T-helper 2 cell treated with Interferon-gamma antibody and Interleukin-4, amounts not matched to agents 5 μg/mL and 100 μg/mL, for 36 hours (primary cell): ENCODE measurements around the gene NPIPA5.
"Not testable (repeated sequence)": the region's sequence is repeated elsewhere in the genome, so short reads cannot be mapped to it uniquely, and the experiment has no call there.

Experiments used
- DNase-seq: peaks from one replicate; pipeline ENCODE4 v3.0.0; 2021; ENCODE audit warnings: low spot score
- H3K27ac Mint-ChIP-seq: one replicate; pipeline ENCODE4 v1.8.0; 2021; ENCODE audit warnings: mild to moderate bottlenecking, mixed read lengths
- H3K27me3 Mint-ChIP-seq: one replicate; pipeline ENCODE4 v1.8.0; 2021; ENCODE audit warnings: low read depth, mixed read lengths
- H3K36me3 Mint-ChIP-seq: one replicate; pipeline ENCODE4 v1.8.0; 2021; ENCODE audit warnings: low read depth, mixed read lengths
- H3K4me1 Mint-ChIP-seq: one replicate; pipeline ENCODE4 v1.8.0; 2021; ENCODE audit warnings: low read depth, mixed read lengths
- H3K4me3 Mint-ChIP-seq: one replicate; pipeline ENCODE4 v1.8.0; 2022; ENCODE audit warnings: mild to moderate bottlenecking, moderate library complexity, mixed read lengths
- H3K9me3 Mint-ChIP-seq: one replicate; pipeline ENCODE4 v1.8.0; 2021; ENCODE audit warnings: mixed read lengths

The NPIPA5 gene

DNA sequence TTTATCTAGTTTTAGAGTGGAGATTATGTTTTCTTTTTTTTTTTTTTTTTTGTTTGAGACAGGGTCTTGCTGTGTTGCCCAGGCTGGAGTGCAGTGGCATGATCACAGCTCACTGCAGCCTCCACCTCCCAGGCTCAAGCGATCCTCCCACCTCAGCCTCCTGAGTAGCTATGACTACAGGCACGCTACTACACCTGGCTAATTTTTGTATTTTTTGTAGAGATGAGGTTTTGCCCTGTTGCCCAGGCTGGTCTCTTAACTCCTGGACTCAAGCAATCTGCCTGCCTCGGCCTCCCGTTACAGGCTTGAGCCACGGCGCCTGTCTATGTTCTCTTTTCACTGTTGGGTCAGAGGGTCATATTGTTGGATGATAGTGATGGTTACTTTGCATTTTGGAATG, 22.2 kb upstream of the NPIPA5 start:
- H3K36me3 Mint-ChIP-seq, H3K27ac Mint-ChIP-seq, H3K4me3 Mint-ChIP-seq, H3K4me1 Mint-ChIP-seq, DNase-seq, H3K9me3 Mint-ChIP-seq: not testable (repeated sequence)
- H3K27me3 Mint-ChIP-seq = peaks cover 13% of the 10 kb centered on the region

DNA sequence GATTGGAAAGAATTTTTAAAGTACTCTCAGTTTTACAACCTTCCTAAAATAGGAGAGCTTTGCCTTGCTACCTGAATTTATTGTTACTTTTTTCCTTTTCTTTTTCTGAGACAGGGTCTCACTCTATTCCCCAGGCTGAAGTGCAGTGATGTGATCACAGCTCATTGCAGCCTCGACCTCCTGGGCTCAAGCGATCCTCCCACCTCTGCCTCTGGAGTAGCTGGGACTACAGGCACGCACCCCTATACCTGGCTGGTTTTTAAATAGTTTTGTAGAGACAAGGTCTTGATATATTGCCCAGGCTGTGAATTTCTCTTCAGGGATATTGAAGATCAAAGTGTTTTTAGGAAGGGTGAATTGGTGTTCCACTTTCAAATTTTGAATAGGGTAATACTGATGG, 21.2 kb upstream of the NPIPA5 start:
- no peak for DNase-seq
- Mint-ChIP-seq H3K27ac (no peak overlapping the region), H3K4me3 (no peak overlapping the region), H3K36me3 (no peaks in the 10 kb centered on the region), H3K9me3 (no peaks in the 10 kb centered on the region), H3K27me3 (peaks cover 20% of the 10 kb centered on the region), H3K4me1 (no peaks in the 10 kb centered on the region)

DNA sequence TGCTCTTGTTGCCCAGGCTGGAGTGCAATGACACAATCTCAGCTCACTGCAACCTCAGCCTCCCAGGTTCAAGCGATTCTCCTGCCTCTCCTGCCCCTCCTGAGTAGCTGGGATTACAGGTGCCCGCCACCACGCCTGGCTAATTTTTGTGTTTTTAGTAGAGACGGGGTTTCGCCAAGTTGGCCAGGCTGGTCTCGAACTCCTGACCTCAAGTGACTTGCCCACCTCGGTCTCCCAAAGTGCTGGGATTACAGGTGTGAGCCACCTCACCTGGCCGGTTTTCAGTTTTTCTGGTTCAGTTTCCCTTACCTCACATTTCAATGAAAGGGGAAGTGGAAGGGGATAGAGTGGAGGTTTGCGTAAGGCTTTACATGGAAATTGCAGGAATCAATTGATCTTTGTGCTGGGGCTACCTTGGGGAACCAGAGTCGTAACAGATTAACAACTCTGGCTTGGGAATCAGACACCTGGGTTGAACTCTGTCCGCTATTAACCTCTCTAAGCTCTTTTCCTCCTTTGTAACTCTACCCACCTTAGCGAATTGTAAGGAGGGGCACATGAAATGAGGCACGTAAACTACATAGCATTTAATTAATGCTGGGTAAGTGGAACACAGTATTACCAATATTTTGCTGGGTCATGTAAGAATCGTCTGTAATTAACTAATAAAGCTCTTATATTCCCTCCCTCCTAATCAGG, 20.7 kb upstream of the NPIPA5 start:
- Mint-ChIP-seq H3K27ac (no peak overlapping the region), H3K9me3 (no peaks in the 10 kb centered on the region), H3K4me1 (no peaks in the 10 kb centered on the region), H3K4me3 (no peak overlapping the region), H3K27me3 (peaks cover 24% of the 10 kb centered on the region), H3K36me3 (no peaks in the 10 kb centered on the region)
- no peak for DNase-seq

DNA sequence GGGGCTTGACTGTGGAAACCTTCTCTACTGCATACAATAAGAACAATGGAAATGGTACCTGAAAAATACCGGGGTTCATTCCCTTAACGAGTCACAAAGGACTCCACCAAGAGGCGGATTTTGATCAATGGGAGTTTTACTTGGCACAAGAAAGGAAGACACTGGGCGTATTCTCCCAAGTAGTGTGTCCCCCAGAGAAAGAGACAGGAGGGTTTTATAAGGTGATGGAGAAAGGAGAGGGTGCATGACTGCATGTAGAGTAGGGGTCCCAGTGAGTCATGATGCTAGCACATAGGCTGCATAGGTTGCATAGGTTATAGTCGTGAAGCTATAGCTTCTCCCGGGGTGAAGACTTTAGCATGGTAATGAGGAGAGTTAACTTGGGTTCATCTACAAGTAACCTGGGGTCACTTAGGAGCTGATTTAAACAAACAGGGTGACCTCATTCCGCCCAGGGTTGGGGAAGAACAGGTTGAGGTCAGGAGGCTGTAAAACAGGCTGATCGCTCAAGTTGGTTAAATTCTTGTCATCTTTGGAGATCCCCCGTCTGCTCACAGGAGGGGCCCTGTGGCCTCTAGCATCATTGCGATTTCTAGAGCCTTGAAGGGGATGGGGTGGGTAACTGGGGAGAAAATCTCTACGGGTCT, 19.0 kb upstream of the NPIPA5 start:
- Mint-ChIP-seq H3K4me1 (no peaks in the 10 kb centered on the region), H3K27me3 (peaks cover 28% of the 10 kb centered on the region), H3K9me3 (no peaks in the 10 kb centered on the region), H3K36me3 (no peaks in the 10 kb centered on the region), H3K4me3 (no peak overlapping the region), H3K27ac (no peak overlapping the region)
- DNase-seq = no peak

DNA sequence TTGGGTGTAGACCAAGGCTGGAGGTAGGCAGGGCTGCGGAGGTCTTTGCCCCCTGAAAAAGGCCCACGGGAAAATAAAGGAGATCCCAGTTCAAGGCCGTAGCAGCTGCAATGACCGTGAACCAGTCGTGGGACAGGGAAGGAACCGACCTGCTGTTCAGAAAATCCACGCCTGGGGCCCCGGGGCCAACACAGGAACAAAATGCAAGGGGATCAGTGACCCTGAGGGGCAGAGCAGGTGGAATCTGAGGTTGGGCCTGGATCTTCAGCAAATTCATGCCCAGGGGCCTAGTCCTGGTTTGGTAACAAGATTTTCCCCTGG, 18.4 kb upstream of the NPIPA5 start:
- not testable (repeated sequence) for H3K9me3 Mint-ChIP-seq, DNase-seq, H3K27ac Mint-ChIP-seq, H3K36me3 Mint-ChIP-seq, H3K4me1 Mint-ChIP-seq, H3K4me3 Mint-ChIP-seq
- H3K27me3 Mint-ChIP-seq = peaks cover 28% of the 10 kb centered on the region

DNA sequence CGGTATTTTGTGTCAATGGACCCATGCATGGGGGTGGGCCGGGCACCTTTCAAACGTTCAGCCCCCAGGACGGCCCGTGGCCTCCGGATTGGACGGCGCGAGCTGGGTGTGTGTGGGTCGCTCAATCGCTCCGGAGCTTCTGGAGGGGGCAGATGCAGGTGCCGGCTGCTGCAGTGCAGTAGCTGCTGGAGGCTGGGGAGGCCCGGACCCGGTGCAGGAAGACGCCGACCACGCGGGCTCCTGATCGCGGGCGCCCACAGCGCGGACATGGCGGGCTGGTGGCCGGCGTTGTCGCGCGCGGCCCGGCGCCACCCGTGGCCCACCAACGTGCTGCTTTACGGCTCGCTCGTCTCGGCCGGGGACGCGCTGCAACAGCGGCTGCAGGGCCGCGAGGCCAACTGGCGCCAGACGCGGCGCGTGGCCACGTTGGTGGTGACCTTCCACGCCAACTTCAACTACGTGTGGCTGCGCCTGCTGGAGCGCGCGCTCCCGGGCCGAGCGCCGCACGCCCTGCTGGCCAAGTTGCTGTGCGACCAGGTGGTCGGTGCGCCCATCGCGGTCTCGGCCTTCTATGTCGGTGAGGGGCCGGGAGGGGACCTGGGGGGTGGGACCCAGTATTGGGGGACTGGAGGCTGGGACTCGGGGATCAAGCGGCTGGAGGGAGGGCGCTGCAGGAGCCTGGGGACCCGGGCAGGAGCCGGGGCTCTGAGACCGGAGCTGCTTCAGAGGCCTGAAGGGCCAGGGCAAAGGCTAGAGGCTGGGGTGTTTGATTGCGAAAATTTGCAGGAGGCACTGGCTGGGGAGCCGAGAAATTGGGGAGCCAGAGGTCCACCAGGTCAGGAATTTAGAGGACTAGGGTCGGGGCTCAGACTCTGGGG, 17.8 kb upstream of the NPIPA5 start, which contains the start of gene MPV17L:
Gene MPV17L, plus strand, starts transcription at position 124 of the 878 bp plus-strand sequence. Its CDS starts 144 bp downstream, at position 268.
- peaks cover 28% of the 10 kb centered on the region for H3K27me3 Mint-ChIP-seq
- H3K27ac Mint-ChIP-seq, H3K4me3 Mint-ChIP-seq, H3K36me3 Mint-ChIP-seq, H3K9me3 Mint-ChIP-seq, H3K4me1 Mint-ChIP-seq, DNase-seq: not testable (repeated sequence)

DNA sequence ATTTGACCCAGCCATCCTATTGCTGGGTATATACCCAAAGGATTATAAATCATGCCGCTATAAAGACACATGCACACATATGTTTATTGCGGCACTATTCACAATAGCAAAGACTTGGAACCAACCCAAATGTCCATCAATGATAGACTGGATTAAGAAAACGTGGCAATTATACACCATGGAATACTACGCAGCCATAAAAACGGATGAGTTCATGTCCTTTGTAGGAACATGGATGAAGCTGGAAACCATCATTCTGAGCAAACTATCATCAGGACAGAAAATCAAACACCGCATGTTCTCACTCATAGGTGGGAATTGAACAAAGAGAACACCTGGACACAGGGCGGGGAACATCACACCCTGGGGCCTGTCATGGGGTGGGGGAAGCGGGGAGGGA, 14.9 kb upstream of the NPIPA5 start:
- not testable (repeated sequence) for H3K27ac Mint-ChIP-seq, H3K4me3 Mint-ChIP-seq

DNA sequence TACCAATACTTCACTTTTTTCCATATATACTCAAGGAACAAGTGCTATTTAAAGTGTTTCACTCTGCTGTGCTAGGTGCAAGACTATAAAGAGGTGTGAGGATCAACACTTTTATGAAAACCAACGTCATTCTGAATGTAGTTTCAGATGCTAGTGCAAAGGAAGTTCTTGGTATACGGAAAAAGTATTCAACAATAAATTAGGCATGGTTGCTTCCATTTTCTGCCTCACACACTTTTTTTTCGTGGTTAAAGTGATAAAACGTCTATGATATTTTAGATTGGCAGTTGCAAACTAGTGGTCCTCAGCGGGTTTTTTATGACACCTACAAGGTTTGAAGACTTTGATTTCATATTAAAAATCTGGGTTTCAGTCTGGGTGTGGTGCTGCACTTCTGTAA, 11.8 kb upstream of the NPIPA5 start:
- not testable (repeated sequence) for H3K4me3 Mint-ChIP-seq, H3K36me3 Mint-ChIP-seq, H3K9me3 Mint-ChIP-seq, H3K27ac Mint-ChIP-seq, DNase-seq, H3K4me1 Mint-ChIP-seq
- H3K27me3 Mint-ChIP-seq = peaks cover 12% of the 10 kb centered on the region

More for the DNA sequence above, 14.9 kb upstream of the NPIPA5 start:
- not testable (repeated sequence) for H3K9me3 Mint-ChIP-seq, H3K4me1 Mint-ChIP-seq, DNase-seq, H3K36me3 Mint-ChIP-seq
- H3K27me3 Mint-ChIP-seq = peaks cover 26% of the 10 kb centered on the region

DNA sequence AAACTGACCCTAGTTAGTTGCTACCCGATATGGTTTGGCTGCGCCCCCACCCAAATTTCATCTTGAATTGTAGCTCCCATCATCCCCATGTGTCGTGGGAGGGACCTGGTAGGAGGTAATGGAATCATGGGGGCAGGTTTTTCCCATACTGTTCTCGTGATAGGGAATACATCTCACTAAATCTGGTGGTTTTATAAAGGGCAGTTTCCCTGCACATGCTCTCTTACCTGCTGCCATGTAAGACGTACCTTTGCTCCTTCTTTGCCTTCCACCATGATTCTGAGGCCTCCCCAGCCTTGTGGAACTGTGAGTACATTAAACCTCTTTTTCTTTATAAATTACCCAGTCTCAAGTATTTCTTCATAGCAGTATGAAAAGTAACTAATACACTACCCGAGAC, 10.0 kb upstream of the NPIPA5 start:
- not testable (repeated sequence) for H3K27me3 Mint-ChIP-seq, H3K36me3 Mint-ChIP-seq, H3K27ac Mint-ChIP-seq, H3K4me3 Mint-ChIP-seq, H3K4me1 Mint-ChIP-seq, H3K9me3 Mint-ChIP-seq, DNase-seq

DNA sequence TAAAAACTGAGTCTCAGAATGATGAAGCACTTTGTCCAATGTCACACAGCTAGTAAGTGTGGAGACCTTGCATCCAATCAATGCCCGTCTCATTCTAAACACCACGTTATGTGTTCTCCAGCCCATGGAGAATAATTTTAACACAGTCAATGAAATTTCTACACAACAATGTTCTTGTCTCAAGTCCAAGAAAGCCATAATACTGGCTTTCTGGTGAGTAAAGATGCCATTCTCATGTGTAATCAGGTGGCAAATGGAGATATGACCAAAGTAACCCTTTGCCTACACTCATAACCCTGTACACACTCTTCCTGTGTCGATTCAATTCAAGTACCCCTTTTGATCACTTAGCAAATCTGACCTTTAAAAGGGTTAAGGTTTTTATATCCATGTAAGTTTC, 4.7 kb upstream of the NPIPA5 start:
- H3K9me3 Mint-ChIP-seq, H3K4me1 Mint-ChIP-seq, H3K27ac Mint-ChIP-seq, H3K36me3 Mint-ChIP-seq, H3K4me3 Mint-ChIP-seq, H3K27me3 Mint-ChIP-seq, DNase-seq: not testable (repeated sequence)

DNA sequence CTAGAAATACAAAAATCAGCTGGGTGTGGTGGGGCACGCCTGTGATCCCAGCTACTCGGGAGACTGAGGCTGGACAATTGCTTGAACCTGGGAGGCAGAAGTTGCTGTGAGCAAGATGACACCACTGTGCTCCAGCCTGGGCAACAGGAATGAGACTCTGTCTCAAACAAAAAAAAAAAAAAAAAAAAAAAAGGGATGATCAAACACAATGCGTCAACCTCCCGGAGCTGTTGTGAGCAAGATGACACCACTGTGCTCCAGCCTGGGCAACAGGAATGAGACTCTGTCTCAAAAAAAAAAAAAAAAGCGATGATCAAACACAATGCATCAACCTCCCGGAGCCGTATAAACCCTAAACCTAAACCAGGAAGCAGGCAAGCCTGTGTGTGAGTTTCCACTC, 20.6 kb downstream of the NPIPA5 start:
- not testable (repeated sequence) for H3K36me3 Mint-ChIP-seq, H3K9me3 Mint-ChIP-seq, H3K27ac Mint-ChIP-seq, DNase-seq, H3K4me1 Mint-ChIP-seq, H3K4me3 Mint-ChIP-seq, H3K27me3 Mint-ChIP-seq

DNA sequence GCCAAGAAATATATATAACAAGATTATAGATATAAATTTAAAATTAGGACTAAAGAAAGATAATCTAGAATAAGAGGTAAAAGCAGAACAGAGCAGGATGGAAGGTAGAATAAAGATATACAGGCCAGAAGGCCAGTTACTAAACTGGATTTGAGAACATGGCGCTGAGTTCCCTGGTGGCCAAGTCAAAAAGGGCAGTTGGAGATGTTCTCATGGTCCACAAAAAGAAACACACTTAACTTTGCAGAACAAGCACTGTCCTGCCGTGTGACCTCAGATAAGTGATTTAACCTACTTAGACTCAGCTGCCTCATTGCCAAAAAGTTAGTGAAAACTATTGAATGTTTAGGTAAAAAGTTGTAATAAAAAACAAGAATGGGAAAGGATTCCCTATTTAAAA, 23.2 kb downstream of the NPIPA5 start:
- DNase-seq, H3K36me3 Mint-ChIP-seq, H3K4me1 Mint-ChIP-seq: not testable (repeated sequence)

DNA sequence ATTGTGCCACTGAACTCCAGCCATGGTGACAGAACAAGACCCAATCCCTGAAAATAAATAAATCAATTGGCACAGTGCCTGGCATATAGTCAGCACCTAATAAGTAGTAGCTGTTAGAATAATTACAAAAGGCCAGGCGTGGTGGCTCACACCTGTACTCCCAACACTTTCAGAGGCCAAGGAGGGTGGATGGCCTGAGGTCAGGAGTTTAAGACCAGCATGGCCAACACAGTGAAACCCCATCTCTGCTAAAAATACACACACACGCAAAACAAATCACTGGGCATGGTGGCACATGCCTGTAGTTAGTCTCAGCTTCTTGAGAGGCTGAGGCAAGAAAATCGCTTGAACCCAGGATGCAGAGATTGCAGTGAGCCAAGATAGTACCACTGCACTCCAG, 25.2 kb downstream of the NPIPA5 start:
- not testable (repeated sequence) for H3K4me1 Mint-ChIP-seq, DNase-seq, H3K27ac Mint-ChIP-seq, H3K27me3 Mint-ChIP-seq, H3K4me3 Mint-ChIP-seq, H3K9me3 Mint-ChIP-seq, H3K36me3 Mint-ChIP-seq

More for the DNA sequence above, 23.2 kb downstream of the NPIPA5 start:
- not testable (repeated sequence) for H3K4me3 Mint-ChIP-seq, H3K27ac Mint-ChIP-seq, H3K9me3 Mint-ChIP-seq, H3K27me3 Mint-ChIP-seq

DNA sequence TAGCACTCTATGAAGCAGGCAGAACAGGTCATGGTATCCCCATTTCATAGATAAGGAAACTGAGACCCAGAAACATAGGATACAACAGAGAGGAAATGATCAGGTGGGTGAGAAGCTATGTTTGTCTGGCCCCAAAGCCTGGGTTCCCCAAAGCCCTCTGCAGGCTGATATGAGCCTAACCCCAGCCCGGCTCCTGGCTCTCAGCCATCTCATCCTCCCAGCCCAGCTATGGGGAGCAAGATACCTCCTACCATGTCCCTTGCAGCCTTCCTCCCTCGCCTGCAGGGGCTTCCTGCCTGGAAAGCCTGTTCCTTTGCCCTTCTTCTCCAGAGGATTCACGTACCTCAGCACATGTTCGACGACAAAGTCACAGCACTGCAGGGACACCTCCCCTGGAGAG, 26.3 kb downstream of the NPIPA5 start:
- H3K27ac Mint-ChIP-seq, H3K9me3 Mint-ChIP-seq, H3K4me3 Mint-ChIP-seq, H3K4me1 Mint-ChIP-seq, DNase-seq, H3K36me3 Mint-ChIP-seq, H3K27me3 Mint-ChIP-seq: not testable (repeated sequence)
